ENCODE measurements around the gene AUP1. TPM values are rescaled to one million over a fixed set of nuclear protein-coding genes. Genes with fewer than 3 reads are reported as not detected.
"Not testable (repeated sequence)": the region's sequence is repeated elsewhere in the genome, so short reads cannot be mapped to it uniquely, and the experiment has no call there.

AUP1 gene, protein sequence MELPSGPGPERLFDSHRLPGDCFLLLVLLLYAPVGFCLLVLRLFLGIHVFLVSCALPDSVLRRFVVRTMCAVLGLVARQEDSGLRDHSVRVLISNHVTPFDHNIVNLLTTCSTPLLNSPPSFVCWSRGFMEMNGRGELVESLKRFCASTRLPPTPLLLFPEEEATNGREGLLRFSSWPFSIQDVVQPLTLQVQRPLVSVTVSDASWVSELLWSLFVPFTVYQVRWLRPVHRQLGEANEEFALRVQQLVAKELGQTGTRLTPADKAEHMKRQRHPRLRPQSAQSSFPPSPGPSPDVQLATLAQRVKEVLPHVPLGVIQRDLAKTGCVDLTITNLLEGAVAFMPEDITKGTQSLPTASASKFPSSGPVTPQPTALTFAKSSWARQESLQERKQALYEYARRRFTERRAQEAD
- 100 to 1,000 TPM in 2 of 3 donors, 10 to 100 TPM in 1; 86.1 to 159 (median 152) TPM for polyA plus RNA-seq

DNA sequence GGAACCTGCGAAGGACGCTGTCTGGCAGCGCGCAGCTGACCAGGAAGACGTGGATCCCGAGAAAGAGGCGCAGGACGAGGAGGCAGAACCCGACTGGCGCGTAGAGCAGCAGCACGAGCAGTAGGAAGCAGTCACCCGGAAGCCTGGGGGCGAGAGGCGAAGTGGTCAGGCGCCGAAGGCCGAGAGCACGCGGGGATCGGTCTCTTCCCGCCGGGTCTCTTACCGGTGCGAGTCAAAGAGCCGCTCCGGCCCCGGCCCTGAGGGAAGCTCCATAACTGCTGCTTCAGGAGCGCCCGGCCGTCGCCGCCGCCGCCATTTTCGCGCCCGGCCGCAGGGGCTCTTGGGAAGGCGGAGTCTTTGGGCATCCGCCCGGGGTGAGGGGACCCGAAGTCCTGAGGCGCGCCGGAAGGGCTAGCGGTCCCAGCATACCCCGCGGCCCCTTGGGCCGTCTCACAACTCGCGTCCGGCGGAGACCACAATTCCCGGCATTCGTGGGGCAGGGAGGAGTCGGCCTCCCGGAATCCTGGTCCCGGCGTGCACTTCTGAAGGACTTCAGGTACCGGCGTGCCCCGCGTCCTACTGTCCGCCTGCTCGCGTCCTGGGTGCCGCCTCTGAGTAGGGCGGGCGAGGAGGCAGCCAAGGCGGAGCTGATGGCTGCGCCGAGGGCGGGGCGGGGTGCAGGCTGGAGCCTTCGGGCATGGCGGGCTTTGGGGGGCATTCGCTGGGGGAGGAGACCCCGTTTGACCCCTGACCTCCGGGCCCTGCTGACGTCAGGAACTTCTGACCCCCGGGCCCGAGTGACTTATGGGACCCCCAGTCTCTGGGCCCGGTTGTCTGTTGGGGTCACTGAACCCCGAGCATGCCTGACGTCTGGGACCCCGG is at the start of gene AUP1, which contains the start of gene HTRA2:
AUP1 (minus strand) TSS at position 350 of the 882 bp plus-strand sequence; CDS start at position 273, 77 bp downstream.
HTRA2 (plus strand) TSS at position 577 of the 882 bp plus-strand sequence; CDS start at position 651, 74 bp downstream.
- H3K27ac ChIP-seq (ENCODE audit: low read depth, low read length), result peak within 1 kb of the TSS; percentile 70
- WGBS, 3 donors, result 0 to 1% (median 0%) methylated on average over 82 to 87 of the region's 87 CpGs

DNA sequence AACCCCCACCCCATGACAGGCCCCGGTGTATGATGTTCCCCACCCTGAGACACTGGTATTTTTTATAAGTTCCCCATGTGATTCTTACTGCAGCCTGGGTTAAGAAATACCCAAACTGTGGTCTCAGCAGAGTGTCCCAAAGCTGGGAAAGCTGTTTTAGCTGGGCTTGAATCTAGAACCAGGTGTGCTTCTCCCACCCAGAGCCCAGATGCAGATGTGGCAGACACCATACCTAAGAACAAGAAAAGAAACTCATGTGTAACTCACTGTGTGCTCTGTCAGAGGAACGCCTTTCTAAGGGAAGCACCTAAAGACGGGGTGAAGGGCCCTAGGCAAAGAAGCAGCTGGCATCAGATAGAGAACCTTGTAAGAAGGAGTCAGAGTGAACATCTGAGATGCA is 48.9 kb upstream of the AUP1 start:
- H3K27ac ChIP-seq (ENCODE audit: low read depth, low read length), result no peak overlapping the region
- WGBS, 3 donors, result 65 to 83% (median 75%) methylated on average over 3 of the region's 3 CpGs

DNA sequence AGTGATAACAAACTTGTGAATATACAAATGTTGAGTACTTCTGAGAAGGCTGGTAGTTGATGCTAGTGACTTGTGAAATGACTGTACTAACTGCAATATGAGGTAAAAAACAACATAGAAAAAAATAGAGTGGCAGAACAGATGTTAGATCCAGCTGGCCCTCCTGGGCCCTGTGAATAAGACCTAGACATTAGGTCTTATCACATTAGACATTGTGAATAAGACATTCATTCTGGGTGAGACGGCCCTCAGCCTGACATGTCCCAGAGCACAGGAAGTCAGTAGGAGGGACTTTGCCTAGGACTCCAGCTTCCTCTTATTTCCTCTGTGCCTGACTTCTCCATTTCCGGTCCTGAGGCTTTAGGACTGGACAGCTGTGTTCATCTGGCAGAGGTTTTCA is 47.9 kb upstream of the AUP1 start:
- no peak overlapping the region for H3K27ac ChIP-seq (ENCODE audit: low read depth, low read length)
- 13 to 56% (median 26%) methylated on average over 2 of the region's 2 CpGs for WGBS, 3 donors

DNA sequence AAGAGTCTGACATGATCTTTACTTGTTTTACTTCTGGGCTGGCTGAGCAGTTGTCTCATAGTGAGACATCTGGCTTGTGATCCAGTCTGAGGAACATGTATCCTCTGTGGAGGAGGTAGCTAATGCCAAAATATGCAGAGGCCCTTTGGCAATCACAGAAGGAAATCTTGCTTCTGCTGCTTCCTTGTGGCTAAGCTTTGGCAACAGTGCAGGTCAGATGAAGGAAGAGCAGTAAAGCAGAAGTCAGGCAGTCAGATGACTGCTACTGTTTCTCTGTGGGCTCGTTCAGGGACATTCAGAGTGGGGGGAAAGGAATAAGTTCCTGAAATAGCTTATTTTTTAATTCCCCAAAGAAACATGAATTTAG is 47.3 kb upstream of the AUP1 start:
- H3K27ac ChIP-seq (ENCODE audit: low read depth, low read length), result no peak overlapping the region
- WGBS, 3 donors, result 3 to 33% (median 8%) methylated on average over 1 of the region's 1 CpG

DNA sequence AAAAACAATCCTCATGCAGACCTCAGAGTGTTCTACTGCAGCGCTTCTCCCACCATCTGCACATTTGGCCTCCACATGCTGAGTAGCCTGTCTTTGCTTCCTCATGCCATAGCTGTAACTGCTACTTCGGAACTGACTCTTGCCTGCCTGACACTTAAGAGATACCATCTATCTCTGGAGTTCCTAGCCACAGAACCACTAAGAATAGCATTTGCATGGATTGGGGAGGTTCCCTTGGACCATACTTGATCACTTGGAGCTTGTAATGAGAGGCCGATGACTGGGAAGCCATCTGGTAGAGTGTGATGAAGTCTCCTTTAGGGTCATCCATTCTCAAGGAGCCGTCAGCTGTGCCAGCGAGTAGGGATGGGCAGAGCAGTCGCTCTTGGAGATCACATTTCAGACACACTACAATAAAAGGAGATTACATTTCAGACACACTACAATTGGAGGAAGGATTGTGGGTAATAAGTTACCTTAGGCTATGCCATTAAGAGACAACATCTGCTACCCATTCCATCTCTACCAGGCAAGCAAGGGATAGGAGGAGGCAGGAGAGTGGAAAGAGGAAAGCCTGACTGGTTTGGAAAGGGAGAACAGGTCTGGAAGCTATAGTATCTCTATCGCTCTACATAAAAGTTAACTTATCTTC is 46.8 kb upstream of the AUP1 start:
- WGBS, 3 donors, result 74 to 80% (median 78%) methylated on average over 7 of the region's 7 CpGs
- no peak overlapping the region for H3K27ac ChIP-seq (ENCODE audit: low read depth, low read length)

DNA sequence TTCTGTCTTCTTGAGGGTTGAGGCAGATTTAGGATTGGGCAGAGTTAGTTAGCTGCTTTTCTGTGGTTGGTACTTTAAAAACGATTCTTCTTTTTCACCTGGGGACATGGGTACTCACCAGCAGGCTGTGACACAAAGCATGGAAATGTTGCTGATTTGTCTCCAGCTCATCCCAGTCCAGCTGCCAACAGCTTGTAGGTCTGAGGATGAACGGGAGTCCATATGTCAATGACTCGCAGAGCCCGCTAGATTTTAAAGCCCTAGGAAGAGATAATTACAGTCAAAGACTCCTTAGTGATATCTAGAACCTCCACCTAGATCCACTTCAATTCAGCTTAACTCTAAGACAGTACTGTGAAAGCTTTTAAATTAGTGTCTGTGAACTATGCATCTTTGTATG is 45.8 kb upstream of the AUP1 start:
- 81 to 94% (median 92%) methylated on average over 4 of the region's 4 CpGs for WGBS, 3 donors
- no peak overlapping the region for H3K27ac ChIP-seq (ENCODE audit: low read depth, low read length)

DNA sequence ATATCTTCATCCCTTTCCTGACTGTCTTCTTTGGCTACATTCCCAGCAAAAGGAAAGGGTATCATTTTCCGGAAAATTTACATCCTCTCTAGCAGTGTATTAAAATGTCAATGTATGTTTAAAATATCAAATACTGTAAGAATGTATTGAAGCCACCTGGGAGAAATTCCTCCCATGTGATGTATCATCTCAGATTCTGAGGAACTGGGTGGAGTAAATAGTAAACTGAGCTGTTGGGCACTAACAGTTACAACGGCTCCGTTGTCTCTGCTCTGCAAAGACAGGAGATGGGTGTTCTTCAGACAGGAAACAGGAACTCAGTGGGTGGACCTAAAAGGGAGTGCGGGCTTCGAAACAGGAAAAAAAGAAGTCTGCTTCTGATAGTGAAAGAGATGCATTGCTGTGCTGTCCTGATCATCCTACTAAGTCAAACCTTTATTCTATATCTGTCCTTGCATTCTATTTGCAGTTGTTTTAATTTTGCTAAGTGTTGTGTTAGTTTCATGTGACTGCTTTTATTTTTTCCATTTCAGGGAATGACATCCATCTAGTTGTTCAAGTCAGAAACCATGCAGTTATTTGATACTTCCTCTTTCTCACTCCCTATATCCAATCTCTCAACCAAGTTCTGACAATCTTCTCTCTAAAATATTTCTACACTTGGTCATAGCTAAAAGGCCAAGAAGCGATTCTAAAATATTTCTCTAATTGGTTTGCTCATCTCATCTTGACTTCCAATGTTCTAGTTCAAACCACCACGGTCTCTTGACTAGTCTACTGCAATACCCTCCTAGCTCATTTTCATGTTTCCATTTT is 44.4 kb upstream of the AUP1 start:
- no peak overlapping the region for H3K27ac ChIP-seq (ENCODE audit: low read depth, low read length)
- WGBS, 3 donors, result 26 to 60% (median 39%) methylated on average over 7 of the region's 7 CpGs

DNA sequence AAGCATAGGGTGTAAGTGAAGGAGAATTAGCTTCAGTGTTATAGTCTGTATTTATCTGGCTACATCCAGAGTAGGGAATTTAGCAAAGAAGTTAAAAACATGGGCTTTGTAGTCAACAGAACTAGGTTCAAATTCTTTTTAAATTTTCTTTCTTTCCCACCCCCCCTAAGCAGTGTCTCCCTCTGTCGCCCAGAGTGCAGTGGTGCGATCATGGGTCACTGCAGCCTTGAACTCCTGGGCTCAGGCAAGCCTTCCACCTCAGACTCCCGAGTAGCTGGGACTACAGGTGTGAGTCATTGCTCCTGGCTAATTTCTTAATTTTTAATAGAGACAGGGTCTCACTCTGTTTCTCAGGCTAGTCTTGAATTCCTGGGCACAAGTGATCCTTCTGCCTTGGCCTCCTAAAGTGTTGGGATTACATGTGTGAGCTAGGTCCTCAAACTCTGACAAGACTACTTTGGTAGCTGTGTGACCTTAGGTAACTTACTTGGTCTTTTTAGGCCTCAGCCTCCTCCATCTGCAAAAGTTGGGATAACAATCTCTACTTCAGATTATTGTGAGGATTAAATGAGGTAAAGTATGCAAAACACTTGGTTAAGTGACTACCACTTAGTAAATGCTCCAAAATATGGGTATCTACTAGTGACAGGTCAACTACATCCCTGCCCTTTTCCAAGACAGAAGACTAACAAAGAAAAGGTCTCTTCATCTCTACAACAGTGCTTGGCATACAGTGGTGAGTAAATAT is 42.8 kb upstream of the AUP1 start:
- WGBS, 3 donors, result 53 to 88% (median 82%) methylated on average over 3 of the region's 3 CpGs
- H3K27ac ChIP-seq (ENCODE audit: low read depth, low read length), result no peak overlapping the region

DNA sequence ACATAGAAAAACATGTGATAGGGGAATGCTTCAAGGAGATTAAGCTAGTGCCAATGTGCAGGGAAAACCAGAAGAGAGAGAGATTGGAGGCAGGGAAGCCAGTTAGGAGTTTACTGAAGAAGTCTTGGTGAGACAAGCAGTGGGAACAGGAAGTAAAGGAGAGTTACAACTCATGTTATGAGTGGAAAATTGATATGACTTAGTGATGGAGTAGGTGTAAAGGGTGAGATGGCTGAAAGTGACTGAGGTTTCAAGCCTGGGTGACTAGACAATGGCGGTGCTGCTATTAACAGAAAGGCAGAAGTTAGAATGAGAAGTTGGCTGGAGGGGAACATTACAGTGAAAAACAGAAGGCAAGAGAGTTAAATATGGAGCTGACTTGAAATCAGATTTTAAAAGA is 41.6 kb upstream of the AUP1 start:
- 56 to 91% (median 73%) methylated on average over 1 of the region's 1 CpG for WGBS, 3 donors
- H3K27ac ChIP-seq (ENCODE audit: low read depth, low read length), result no peak overlapping the region

DNA sequence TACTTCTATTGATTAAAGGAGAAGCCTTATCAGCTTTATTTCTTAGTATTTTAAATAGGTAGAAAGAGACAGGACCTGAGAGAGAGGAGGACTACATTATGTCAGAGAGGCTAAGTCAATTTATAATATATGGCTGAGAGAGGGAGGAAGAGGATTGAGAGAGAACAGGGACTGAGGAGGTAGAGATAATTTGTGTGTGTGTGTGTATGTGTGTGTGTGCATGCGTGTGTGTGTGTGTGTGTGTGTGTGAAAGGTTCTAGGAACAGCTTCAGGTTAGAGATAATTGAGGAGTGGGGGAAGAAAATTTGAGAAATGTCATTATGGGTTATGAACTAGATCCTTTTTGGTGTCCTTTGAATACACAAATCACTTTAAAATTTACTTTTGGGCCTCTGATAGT is 40.2 kb upstream of the AUP1 start:
- H3K27ac ChIP-seq (ENCODE audit: low read depth, low read length), result no peak overlapping the region
- 83 to 92% (median 91%) methylated on average over 1 of the region's 1 CpG for WGBS, 3 donors

DNA sequence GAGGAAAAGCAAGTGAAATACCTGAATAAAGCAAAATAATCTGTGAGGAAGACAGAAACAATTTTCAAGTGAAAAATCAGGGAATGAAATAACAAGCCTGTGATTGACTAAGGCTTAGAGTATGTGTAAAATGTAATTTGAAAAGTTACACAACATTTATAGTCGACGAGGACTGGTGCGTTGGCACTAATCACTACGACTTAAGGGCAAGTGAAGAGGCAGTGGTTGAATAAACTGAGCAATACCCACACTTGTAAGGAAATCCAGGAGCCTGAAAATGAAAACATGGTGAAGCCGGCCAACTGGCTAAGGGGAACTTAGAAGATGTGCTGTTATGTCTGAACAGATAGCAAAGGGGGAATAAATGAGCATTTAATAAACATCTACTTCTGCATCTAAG is 38.4 kb upstream of the AUP1 start:
- WGBS, 3 donors, result 45 to 80% (median 51%) methylated on average over 5 of the region's 5 CpGs
- no peak overlapping the region for H3K27ac ChIP-seq (ENCODE audit: low read depth, low read length)

DNA sequence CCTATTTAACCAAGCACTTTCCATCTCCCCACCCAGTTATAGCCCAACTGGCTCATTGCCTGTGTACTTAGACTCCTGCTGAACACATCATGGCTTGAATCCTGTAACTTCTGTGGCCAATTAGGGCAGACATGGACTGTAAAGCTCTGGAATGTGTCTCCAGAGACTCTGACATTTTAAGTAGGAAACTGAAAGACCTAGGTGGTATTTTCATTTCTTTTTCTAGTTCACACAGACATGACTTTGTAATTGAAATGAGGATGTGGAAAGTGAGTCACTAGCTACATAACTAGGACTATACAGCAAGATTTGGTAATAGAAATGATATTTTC is 37.2 kb upstream of the AUP1 start:
- H3K27ac ChIP-seq (ENCODE audit: low read depth, low read length), result no peak overlapping the region

DNA sequence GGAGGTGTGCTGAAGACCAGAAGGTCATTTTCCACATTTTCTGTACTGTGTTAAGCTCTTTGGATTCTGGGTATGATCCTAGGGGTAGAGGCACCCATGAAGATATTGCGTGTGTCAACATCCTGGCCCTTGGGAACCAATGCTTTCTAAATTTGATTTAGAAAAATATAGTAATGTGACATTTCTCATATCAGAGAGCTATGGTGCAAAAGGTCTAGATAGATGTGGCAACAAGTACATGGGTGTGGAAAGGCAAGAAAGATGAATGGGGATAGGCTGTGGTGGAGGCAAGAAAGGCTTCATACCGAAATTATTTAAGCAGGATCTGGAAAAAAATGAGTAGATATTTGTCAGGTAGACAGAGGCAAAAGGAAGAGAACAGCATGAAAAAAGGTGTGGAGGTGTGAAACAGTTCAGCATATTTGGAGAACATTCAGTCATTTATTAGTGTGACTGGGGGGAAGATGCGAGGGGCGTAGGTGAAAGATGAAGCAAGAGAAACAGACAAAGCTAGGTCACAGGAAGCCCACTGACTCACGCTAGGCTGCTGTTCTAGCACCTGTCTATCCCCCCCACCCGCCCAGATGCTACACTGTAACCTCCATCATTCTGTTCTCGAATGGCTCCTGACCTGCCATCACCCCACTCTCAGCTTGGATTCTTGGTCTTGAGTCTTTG is 36.7 kb upstream of the AUP1 start:
- no peak overlapping the region for H3K27ac ChIP-seq (ENCODE audit: low read depth, low read length)
- 69 to 76% (median 73%) methylated on average over 7 of the region's 7 CpGs for WGBS, 3 donors

DNA sequence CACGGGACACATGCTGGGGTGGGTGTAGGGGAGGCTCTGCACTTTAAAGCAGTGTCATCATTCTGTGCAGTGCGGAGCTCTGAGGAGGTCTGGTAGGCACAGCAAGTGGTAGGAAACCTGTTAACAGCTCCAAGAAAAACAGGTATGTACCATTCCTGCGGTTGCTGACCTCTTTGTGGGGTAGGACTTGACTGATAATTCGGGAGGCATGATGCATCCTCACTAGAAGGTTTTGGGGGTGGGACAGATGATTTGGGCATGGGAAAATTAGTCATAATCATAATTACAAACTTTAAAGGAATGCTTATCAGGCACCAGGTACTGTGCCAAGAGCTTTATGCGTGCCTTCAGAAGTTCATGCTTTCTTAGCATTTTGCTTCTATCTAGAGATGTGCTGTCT is 34.7 kb upstream of the AUP1 start:
- 68 to 85% (median 71%) methylated on average over 5 of the region's 5 CpGs for WGBS, 3 donors
- no peak overlapping the region for H3K27ac ChIP-seq (ENCODE audit: low read depth, low read length)

DNA sequence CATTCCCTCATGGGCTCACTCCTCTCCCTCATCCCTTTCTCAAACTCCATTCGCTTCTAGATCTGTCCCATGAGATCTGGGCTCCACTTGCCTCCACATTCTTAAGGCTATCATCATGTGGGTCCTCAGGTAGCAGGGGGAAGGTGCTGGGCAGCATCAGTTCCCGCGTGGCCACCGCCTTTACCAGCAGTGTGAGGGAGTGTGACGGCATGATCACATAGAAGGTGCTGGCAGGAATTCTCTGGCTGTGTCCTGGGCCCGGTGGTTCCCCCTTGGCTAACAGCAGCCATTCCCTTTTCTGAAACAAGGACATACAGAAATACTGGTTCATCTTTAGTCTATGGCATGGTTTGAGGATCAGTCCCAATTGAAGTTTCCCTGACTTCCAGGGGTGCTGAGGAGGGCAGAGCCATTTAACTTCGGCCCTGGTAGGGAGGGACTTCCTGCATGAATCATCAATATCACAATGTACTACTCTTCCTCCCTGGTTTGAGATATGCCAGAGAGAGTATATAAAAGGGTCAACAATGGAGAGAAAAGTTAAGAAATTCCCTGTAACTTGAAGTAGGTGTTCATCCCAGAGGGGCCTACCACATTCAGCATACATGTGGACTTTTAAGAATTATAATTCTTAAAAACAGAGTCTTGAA is 32.7 kb upstream of the AUP1 start:
- 77 to 80% (median 80%) methylated on average over 7 of the region's 7 CpGs for WGBS, 3 donors
- H3K27ac ChIP-seq (ENCODE audit: low read depth, low read length), result no peak overlapping the region

DNA sequence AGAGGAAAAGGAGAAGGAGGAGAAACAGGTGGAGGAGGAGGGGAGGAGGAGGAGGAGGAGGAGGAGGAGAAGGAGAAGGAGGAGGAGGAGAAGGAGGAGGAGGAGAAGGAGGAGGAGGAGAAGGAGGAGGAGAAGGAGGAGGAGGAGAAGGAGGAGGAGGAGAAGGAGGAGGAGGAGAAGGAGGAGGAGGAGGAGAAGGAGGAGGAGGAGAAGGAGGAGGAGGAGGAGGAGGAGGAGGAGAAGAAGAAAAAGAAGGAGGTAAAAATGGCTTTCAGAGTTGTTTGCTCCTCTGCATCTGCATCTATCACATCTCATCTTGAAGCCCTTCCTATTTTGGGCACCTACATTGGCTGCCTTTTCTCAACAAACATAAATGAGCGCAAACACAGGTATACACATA is 31.5 kb upstream of the AUP1 start:
- WGBS, 3 donors, result 95 to 100% (median 100%) methylated on average over 1 of the region's 1 CpG
- H3K27ac ChIP-seq (ENCODE audit: low read depth, low read length), result not testable (repeated sequence)

DNA sequence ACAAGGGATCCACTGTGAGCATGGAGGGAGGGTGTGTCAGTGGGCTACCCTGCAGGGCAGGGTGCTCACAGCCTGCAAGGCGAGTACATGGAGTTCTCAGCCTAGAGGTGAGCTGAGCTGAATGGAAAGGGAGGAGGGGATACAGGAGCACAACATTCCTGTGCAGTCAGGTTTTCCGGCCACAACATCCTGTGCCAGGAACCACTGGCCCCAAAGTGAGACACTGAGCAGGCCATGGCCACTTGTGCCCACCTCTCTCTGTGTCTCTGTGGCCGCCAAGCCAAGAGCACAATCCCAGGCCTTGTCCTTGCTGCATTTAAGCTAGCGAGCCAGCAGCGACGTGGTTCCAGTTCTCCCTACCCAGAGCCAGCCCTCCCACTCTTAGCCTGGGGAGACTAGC is 31.1 kb upstream of the AUP1 start:
- 56 to 66% (median 56%) methylated on average over 6 of the region's 6 CpGs for WGBS, 3 donors
- no peak overlapping the region for H3K27ac ChIP-seq (ENCODE audit: low read depth, low read length)
